GM12872 (cell line): ENCODE data around the gene NHSL1.

ENCODE experiments used
- TF ChIP-seq, protein P1 (sequence below): IDR thresholded peaks from 3 replicates; pipeline ENCODE4 v1.5.1; 2011; ENCODE audit warnings: low read depth, mild to moderate bottlenecking, low read length, moderate library complexity; ENCODE audit not compliant: insufficient read depth

The NHSL1 gene

DNA sequence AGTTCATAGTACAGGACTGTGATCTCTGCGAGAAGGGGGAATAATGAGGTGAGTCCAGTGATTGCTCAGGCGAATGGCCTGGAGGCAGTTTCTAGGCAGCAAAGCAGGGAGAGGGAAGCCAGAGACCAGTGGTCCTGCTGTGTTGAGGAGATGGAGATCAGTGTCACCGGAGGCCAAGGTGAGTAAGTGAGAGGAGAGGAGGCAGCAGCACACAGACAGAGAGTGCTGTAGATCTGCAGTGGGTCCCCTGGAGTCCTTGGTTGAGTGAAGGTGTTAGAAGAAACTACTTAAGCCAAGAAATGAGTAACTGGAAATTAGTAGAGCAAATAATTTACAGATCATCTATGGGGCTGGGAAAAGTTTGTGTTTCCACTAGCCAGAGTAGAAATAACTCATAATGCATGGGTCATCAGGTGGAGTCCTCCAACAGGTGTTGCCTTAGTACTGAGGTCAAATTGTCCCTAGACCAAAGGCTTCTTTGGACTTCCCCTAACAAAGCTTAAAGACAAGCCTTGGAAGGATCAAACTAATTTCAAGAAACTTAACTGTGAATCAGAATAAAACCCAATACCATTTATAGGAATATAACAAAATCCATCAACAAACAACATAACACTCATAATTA, 81.7 kb downstream of the NHSL1 start:
- TF ChIP-seq, protein P1, sequence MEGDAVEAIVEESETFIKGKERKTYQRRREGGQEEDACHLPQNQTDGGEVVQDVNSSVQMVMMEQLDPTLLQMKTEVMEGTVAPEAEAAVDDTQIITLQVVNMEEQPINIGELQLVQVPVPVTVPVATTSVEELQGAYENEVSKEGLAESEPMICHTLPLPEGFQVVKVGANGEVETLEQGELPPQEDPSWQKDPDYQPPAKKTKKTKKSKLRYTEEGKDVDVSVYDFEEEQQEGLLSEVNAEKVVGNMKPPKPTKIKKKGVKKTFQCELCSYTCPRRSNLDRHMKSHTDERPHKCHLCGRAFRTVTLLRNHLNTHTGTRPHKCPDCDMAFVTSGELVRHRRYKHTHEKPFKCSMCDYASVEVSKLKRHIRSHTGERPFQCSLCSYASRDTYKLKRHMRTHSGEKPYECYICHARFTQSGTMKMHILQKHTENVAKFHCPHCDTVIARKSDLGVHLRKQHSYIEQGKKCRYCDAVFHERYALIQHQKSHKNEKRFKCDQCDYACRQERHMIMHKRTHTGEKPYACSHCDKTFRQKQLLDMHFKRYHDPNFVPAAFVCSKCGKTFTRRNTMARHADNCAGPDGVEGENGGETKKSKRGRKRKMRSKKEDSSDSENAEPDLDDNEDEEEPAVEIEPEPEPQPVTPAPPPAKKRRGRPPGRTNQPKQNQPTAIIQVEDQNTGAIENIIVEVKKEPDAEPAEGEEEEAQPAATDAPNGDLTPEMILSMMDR: no peak

DNA sequence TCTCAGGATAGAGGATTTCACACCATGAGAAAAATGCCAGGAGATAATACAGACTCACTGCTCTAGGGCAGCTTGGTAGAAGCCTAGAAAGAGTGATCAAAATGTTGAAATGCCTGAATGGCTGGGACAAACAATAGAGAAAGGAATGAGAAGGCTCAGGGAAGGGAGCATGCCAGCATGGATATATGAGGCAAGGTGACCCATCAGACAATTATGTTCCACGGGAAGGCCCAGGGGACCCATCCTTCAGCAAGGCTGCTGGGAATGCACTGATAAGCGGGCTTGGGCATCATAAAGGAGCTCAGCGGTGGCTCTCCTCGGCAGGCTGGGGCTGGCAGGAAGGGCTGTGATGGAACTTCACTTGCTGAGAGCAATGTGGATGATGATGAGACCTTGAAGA, 83.1 kb downstream of the NHSL1 start:
- TF ChIP-seq, protein P1: no peak

DNA sequence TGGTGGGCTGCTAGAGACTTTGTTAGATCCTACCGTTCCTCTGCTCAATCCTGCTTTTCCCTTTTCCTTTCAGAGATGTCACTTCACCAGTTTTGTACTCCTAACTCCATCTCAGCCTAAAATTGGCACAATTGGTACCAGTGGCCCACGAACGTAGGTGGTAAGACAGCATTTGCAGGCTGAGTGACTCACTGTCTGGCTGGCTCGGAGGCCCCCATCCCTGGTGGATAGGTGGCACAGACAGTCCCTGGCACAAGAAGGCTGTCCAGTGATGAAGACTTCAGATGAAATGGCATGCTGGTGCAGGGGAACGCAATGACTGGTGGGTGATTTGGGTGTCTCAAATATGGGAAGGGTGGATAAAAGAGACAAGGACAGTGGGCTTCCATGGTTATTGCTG, 84.2 kb downstream of the NHSL1 start:
- TF ChIP-seq, protein P1: no peak

DNA sequence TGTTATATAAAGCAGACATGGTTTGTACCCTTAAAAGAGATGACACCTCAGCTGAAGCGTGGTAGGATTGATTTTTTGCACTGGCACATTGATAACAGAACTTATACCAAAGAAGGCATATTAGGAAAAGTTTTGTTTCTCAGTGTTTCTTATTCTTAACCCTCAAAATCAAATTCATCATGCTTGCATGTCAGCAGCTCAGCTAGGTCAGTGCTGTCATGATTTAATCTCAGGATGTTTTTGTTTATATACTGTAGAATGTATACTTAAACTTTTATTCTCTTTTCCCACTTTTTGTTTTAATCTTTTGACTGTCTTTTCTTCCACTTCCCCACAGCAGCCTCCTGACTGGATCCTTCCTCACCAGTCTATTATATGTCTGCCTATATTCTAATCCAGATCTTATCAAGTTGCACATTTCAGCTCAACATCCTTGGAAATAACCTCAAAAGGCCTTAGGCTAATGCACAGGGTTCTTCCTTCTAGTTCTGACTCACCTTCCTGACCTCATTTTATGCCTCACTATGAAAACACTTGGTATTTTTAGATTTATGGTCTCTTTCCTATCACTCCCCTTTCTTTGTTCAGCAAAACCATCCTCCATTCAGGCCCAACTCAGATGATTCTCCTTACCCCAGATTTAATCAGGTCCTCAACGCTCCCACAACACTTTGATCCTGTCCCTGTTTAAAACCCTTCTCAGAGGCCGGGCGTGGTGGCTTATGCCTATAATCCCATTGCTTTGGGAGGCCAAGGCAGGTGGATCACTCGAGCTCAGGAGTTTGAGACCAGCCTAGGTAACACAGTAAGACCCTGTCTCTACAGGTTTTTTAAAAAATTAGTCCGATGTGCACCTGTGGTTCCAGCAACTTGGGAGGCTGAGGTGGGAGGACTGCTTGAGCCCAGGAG, 88.1 kb downstream of the NHSL1 start:
- TF ChIP-seq, protein P1: no peak

DNA sequence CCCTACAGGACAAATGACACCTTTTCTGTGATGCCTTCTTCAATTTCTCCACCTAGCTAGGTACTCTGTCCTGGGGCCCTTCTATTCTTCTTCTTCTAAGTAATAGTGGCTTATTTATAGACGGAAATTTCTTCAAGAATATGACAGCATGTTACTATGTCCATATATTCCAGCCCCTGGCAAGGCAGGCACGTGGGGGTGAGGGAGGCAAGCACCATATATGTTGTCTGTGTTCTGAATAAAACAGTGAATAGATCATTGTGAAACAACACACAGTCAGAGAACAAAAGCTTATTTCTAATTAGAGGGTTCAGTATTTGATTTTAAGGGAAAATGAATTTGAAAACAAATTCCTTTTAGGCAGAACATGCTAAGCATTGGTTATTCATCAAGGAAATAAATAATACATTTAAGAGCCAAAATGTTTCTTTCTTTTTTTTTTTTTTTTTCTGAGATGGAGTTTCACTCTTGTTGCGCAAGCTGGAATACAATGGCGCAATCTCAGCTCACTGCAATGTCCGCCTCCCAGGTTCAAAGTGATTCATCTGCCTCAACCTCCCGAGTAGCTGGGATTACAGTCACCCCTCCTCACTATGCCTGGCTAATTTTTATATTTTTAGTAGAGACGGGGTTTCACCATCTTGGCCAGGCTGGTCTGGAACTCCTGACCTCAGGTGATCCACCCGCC, 89.1 kb downstream of the NHSL1 start:
- TF ChIP-seq, protein P1: no peak

DNA sequence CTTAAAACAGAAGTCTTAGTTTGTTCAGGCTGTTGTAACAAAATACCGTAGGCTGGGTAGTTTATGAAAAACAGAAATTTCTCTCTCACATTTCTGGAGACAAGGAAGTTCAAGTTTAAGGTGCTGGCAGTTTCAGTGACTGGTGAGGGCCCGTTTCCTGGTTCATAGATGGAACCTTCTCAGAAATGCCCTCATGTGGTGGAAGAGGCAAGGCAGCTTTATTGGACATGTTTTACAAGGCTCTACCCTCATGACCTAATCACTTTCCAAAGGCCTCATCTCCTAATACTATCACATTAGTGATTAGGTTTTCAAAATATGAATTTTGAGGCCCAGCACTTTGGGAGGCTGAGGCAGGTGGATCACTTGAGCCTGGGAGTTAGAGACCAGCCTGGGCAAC, 92.9 kb downstream of the NHSL1 start:
- TF ChIP-seq, protein P1: no peak

DNA sequence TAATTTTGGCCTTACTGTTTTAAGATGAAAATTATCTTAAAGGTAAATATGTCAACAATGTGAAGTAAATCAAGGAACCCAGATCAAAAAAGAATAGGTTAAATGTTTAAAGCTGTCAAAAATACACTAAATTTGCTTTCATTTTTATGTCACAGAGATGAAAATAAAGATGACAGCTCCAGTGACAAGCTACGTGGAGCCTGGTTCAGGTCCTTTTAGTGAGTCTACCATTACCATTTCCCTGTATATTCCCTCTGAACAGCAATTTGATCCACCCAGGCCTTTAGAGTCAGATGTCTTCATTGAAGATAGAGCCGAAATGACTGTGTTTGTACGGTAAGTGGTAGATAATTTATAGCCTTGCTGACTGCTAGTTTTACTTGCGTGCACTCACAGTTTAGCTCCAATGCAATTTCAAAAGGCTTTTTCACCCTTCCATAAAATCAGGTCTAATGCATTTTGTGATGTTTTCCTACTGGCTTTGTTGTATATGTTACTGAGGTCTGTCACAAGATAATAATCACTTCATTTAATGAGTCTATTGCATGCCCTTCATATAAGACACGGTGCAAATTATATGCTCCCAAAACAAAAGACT, 93.4 kb downstream of the NHSL1 start:
- TF ChIP-seq, protein P1: no peak
